Gastrocnemius medialis (tissue), 4 donors: ENCODE results near the gene SELENBP1. TPM values are rescaled to one million over a fixed set of nuclear protein-coding genes. Genes with fewer than 3 reads are reported as not detected.
"Not testable (repeated sequence)": the region's sequence is repeated elsewhere in the genome, so short reads cannot be mapped to it uniquely, and the experiment has no call there.

ENCODE experiments used
- ATAC-seq, 2 donors: fragments of 150-250 bp; one replicate each; pipeline ENCODE4 v1.9.1; 2016
- DNase-seq, 2 donors: peaks; one replicate each; pipeline ENCODE4 v3.0.0-alpha.2; 2019
- H3K27ac ChIP-seq, 4 donors: fragments of 200-600 bp; sonication (generic); 1 replicate in 1 of 4; 2 replicates in 3 of 4; pipeline ENCODE4 v1.5.1; 2016 to 2018; ENCODE audit warnings: mild to moderate bottlenecking in 2 of 4, moderate library complexity in 1 of 4
- H3K27me3 ChIP-seq, 3 donors: fragments of 200-600 bp; sonication (generic) in 2 of 3; 1 replicate in 1 of 3; 2 replicates in 2 of 3; pipeline versions ENCODE4 v1.5.1 to v1.6.0; 2016 to 2019; ENCODE audit warnings: mild to moderate bottlenecking in 1 of 3, moderate library complexity in 1 of 3
- H3K36me3 ChIP-seq, 2 donors: fragments of 200-600 bp; sonication (generic) in 1 of 2; one replicate each; pipeline ENCODE4 v1.5.1; 2017 to 2018
- H3K4me1 ChIP-seq, 2 donors: fragments of 200-600 bp; sonication (generic) in 1 of 2; one replicate each; pipeline ENCODE4 v1.5.1; 2016 to 2017; ENCODE audit warnings: mild to moderate bottlenecking in 2 of 2
- H3K4me3 ChIP-seq, 4 donors: fragments of 200-600 bp; sonication (generic) in 3 of 4; 1 replicate in 1 of 4; 2 replicates in 3 of 4; pipeline ENCODE4 v1.5.1; 2016 to 2019; ENCODE audit warnings: mild to moderate bottlenecking in 2 of 4
- H3K9me3 ChIP-seq, 3 donors: fragments of 200-600 bp; sonication (generic) in 2 of 3; 1 replicate in 1 of 3; 2 replicates in 2 of 3; pipeline ENCODE4 v1.5.1; 2016 to 2019
- CTCF ChIP-seq, 5 experiments: fragments of 450-650 bp in 3 of 5; fragments of 200-600 bp in 2 of 5; sonication (generic) in 2 of 5; IDR thresholded peaks in 4 of 5; conservative IDR thresholded peaks in 1 of 5; 1 replicate in 4 of 5; 2 replicates in 1 of 5; pipeline ENCODE4 v1.5.1; 2016 to 2019; ENCODE audit warnings: antibody characterized with exemption in 5 of 5, mild to moderate bottlenecking in 3 of 5, moderate library complexity in 3 of 5
- POLR2A ChIP-seq, 2 donors: fragments of 450-650 bp; IDR thresholded peaks; one replicate each; pipeline ENCODE4 v1.6.1; 2017; ENCODE audit warnings: antibody characterized with exemption in 2 of 2, mild to moderate bottlenecking in 2 of 2, moderate library complexity in 2 of 2
- in situ Hi-C, 4 donors: fragments of 200-750 bp; cut with MboI; loops; one replicate each; pipeline versions ENCODE4 v1.15.0 to v1.8.0; 2017; ENCODE audit warnings: low sequenced_read_pairs in 4 of 4
- intact Hi-C: fragments of 100-400 bp; cut with DNase I; formaldehyde crosslinking; loops from one replicate; pipeline ENCODE4 v1.15.1; 2023; ENCODE audit warnings: low total_unique reads
- total RNA-seq, 4 donors: library from RNA; depleted of rRNA; stranded (reverse); fragments of >200 nt; gene quantifications; one replicate each; pipeline versions ENCODE4 v1.1.0 to v1.2.3, GENCODE V29; 2016

The SELENBP1 gene
- total RNA-seq, 4 donors from 2014 or later: 30.9 to 70.2 (median 42.3) TPM

DNA sequence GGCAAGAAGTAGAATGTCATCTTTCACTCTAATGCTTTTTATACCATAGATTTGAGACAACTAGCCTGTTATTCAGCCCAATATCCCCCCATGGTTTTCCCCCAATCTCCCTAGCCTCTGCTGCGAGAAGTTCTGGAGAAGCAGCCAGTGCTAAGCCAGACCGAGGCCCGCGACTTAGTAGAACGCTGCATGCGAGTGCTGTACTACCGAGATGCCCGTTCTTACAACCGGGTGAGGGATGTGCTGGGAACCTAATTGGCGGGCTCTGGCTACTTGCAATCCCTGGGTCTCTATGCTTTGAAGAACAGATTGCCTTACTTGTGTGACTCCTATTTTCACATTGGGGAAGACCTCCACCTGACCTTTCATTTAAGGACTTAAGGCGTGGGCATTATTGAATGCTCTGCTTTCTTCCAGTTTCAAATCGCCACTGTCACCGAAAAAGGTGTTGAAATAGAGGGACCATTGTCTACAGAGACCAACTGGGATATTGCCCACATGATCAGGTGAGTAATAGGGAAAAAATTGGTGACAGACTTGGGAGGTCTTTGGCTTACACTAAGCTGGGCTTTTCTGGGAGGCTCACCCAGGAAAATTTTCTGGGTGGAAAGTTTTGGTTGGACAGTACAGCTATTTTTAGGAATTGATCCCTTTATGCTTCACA is 28.8 kb upstream of the SELENBP1 start:
- in situ Hi-C loops (no loop called here), intact Hi-C loops (loop anchor here (5.0 kb wide), 1 partner anchor 94 kb away; no protein-coding TSS in a partner anchor)
- no peak for ATAC-seq
- H3K4me1 ChIP-seq: peaks cover 13 to 17% of the 10 kb centered on the region in 2 donors
- TF ChIP-seq CTCF (IDR thresholded peaks at IDR 0.05 in 4 of 5, conservative IDR thresholded peaks at IDR 0.05 in 1 of 5) (no peak), POLR2A (IDR thresholded peaks at IDR 0.05) (no peak)
- no peaks in the 10 kb centered on the region for H3K9me3 ChIP-seq
- H3K27me3 ChIP-seq: no peaks in the 10 kb centered on the region
- DNase-seq: no peak
- peak overlapping the region; percentile 95 to 98 (median 97) for H3K27ac ChIP-seq
- H3K36me3 ChIP-seq: peaks cover 0 to 48% of the 10 kb centered on the region in 2 donors
- H3K4me3 ChIP-seq: peak overlapping the region in 1 of 4 donors; percentile 98

DNA sequence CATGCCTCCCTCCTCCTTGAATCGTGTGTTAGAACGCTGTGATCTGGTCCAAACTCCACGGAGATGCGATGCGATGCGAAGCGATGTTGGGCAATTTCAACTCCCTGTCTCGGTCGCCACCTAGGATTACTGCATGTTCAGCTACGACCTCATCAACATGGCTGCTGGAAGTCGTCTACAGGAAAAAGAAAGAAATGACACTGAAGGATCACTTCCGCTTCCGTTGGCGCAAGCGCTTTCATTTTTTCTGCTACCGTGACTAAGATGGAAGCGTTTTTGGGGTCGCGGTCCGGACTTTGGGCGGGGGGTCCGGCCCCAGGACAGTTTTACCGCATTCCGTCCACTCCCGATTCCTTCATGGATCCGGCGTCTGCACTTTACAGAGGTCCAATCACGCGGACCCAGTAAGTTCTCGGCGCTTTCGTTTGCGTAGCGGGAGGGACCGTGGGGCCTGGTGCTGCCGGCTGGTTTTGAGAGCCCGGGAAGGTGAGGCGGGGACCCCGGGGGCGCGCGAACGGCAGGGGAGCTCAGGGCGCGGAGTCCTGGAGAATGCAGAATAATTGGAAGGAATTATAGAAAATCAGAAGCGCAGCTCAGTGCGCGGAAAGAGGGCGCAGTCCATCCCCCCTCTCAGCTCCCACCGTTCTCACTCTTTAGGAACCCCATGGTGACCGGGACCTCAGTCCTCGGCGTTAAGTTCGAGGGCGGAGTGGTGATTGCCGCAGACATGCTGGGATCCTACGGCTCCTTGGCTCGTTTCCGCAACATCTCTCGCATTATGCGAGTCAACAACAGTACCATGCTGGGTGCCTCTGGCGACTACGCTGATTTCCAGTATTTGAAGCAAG is 27.0 kb upstream of the SELENBP1 start, which contains the start of gene PSMB4:
PSMB4 (plus strand) TSS at position 250 of the 848 bp plus-strand sequence; CDS start at position 265, 15 bp downstream.
- ATAC-seq: peak; percentile 100
- intact Hi-C loops (loop anchor here (1.0 to 5.0 kb wide), 6 partner anchors 29 to 118 kb away; partner anchors contain the start of genes PI4KB, POGZ and RFX5), in situ Hi-C loops (loop anchor here in 2 of 4 donors (5.0 to 10.0 kb wide), 3 partner anchors 42 to 105 kb away; no protein-coding TSS in a partner anchor)
- peaks cover 0 to 31% of the 10 kb centered on the region in 2 donors for H3K36me3 ChIP-seq
- TF ChIP-seq POLR2A (IDR thresholded peaks at IDR 0.05) (peak; percentile 60 to 81), CTCF (IDR thresholded peaks at IDR 0.05 in 4 of 5, conservative IDR thresholded peaks at IDR 0.05 in 1 of 5) (peak in 1 of 5 experiments; percentile 39)
- peak; percentile 84 to 89 for DNase-seq
- H3K4me1 ChIP-seq: peaks cover 13 to 17% of the 10 kb centered on the region in 2 donors
- H3K4me3 ChIP-seq: peak within 1 kb of the TSS; percentile 82 to 98 (median 94)
- H3K27me3 ChIP-seq: no peaks in the 10 kb centered on the region
- peak within 1 kb of the TSS; percentile 95 to 98 (median 97) for H3K27ac ChIP-seq
- no peaks in the 10 kb centered on the region for H3K9me3 ChIP-seq

- H3K9me3 ChIP-seq, DNase-seq, H3K4me3 ChIP-seq, H3K36me3 ChIP-seq, H3K27me3 ChIP-seq, H3K27ac ChIP-seq, ATAC-seq, intact Hi-C loops: not testable (repeated sequence)
- peaks cover 12% of the 10 kb centered on the region in 2 donors for H3K4me1 ChIP-seq
- in situ Hi-C loops: loop anchor here in 2 of 4 donors (5.0 to 10.0 kb wide), 3 partner anchors 39 to 101 kb away; no protein-coding TSS in a partner anchor
These were observed 23.8 kb upstream of the SELENBP1 start for GRCh38 chr1:151396265-151396664.

GRCh38 chr1:151393583-151393982 is 21.1 kb upstream of the SELENBP1 start:
- in situ Hi-C loops (loop anchor here in 2 of 4 donors (10.0 kb wide), 2 partner anchors 89 to 99 kb away; no protein-coding TSS in a partner anchor), intact Hi-C loops (no loop called here)
- Histone ChIP-seq H3K36me3 (no peaks in the 10 kb centered on the region), H3K4me1 (no peaks in the 10 kb centered on the region), H3K27me3 (no peaks in the 10 kb centered on the region), H3K9me3 (no peaks in the 10 kb centered on the region), H3K4me3 (no peak overlapping the region), H3K27ac (no peak overlapping the region)
- DNase-seq (no peak), ATAC-seq (no peak)
- no peak for TF ChIP-seq POLR2A (IDR thresholded peaks at IDR 0.05)
- no peak for TF ChIP-seq CTCF (IDR thresholded peaks at IDR 0.05 in 4 of 5, conservative IDR thresholded peaks at IDR 0.05 in 1 of 5)
